WERI-Rb-1 (cell line): Measurements from ENCODE around the gene FBXO24.
A peak's percentile ranks its signal among the peaks of the same experiment; 100 is the strongest.

Experiments
- DNase-seq: peaks from one replicate; pipeline ENCODE4 v3.0.0-alpha.2; 2020
- H3K27ac ChIP-seq: fragments of 250-450 bp; sonication (Bioruptor Pico); 2 replicates; pipeline ENCODE4 v1.5.1; 2020; ENCODE audit warnings: mild to moderate bottlenecking, moderate library complexity
- H3K27me3 ChIP-seq: fragments of 250-450 bp; sonication (Bioruptor Pico); 2 replicates; pipeline ENCODE4 v1.5.1; 2021; ENCODE audit warnings: mild to moderate bottlenecking, low read depth, moderate library complexity; ENCODE audit not compliant: insufficient read depth, severe bottlenecking
- H3K36me3 ChIP-seq: fragments of 250-450 bp; sonication (Bioruptor Pico); 2 replicates; pipeline ENCODE4 v1.5.1; 2020; ENCODE audit warnings: mild to moderate bottlenecking, moderate library complexity
- H3K4me3 ChIP-seq: 2 replicates; pipeline ENCODE4 v1.5.1; 2011; ENCODE audit warnings: low read depth, mild to moderate bottlenecking, control low read depth, low read length
- H3K9me3 ChIP-seq: fragments of 250-450 bp; sonication (Bioruptor Pico); 2 replicates; pipeline ENCODE4 v1.5.1; 2021; ENCODE audit warnings: mild to moderate bottlenecking, moderate library complexity; ENCODE audit not compliant: severe bottlenecking
- CTCF ChIP-seq: IDR thresholded peaks from 2 replicates; pipeline ENCODE4 v1.5.1; 2011; ENCODE audit warnings: low read depth, mild to moderate bottlenecking, control low read depth, inconsistent platforms, low read length

The FBXO24 gene

GRCh38 chr7:100580466-100581283 is 5.5 kb upstream of the FBXO24 start:
- Histone ChIP-seq H3K4me3 (no peak overlapping the region), H3K27ac (no peak overlapping the region), H3K9me3 (no peaks in the 10 kb centered on the region), H3K27me3 (no peaks in the 10 kb centered on the region), H3K36me3 (peaks cover 64% of the 10 kb centered on the region)
- DNase-seq = no peak
- TF ChIP-seq CTCF = no peak

- Histone ChIP-seq H3K27ac (no peak overlapping the region), H3K36me3 (peaks cover 54% of the 10 kb centered on the region)
- TF ChIP-seq CTCF = no peak
These were observed 4.0 kb upstream of the FBXO24 start for GRCh38 chr7:100582041-100582579.

GRCh38 chr7:100582650-100583049 is 3.5 kb upstream of the FBXO24 start:
- Histone ChIP-seq H3K27me3 (no peaks in the 10 kb centered on the region), H3K9me3 (no peaks in the 10 kb centered on the region), H3K36me3 (peaks cover 48% of the 10 kb centered on the region), H3K27ac (no peak overlapping the region), H3K4me3 (no peak overlapping the region)
- no peak for DNase-seq
- TF ChIP-seq CTCF = no peak

More at GRCh38 chr7:100582041-100582579, 4.0 kb upstream of the FBXO24 start:
- no peak for DNase-seq
- no peaks in the 10 kb centered on the region for H3K9me3 ChIP-seq
- H3K27me3 ChIP-seq = no peaks in the 10 kb centered on the region
- H3K4me3 ChIP-seq = no peak overlapping the region

- Histone ChIP-seq H3K27ac (peak overlapping the region; percentile 14; the same call in 1 of the 2 replicates), H3K9me3 (no peaks in the 10 kb centered on the region), H3K27me3 (no peaks in the 10 kb centered on the region), H3K4me3 (no peak overlapping the region), H3K36me3 (peaks cover 41% of the 10 kb centered on the region)
- TF ChIP-seq CTCF = no peak
- DNase-seq = no peak
These were observed 2.7 kb upstream of the FBXO24 start for GRCh38 chr7:100583132-100584053.

- no peaks in the 10 kb centered on the region for H3K9me3 ChIP-seq
- H3K27ac ChIP-seq = peak overlapping the region; percentile 99
- TF ChIP-seq CTCF = no peak
- H3K36me3 ChIP-seq = peaks cover 36% of the 10 kb centered on the region
- H3K27me3 ChIP-seq = no peaks in the 10 kb centered on the region
- H3K4me3 ChIP-seq = peak overlapping the region; percentile 95
- no peak for DNase-seq
These were observed 2.0 kb upstream of the FBXO24 start for GRCh38 chr7:100584054-100584682.
